Astrocyte of the cerebellum (primary cell): ENCODE measurements around the gene RPP25L.
A peak's percentile ranks its signal among the peaks of the same experiment; 100 is the strongest.

ENCODE experiments used
- DNase-seq: peaks from one replicate; pipeline ENCODE4 v3.0.0-alpha.2; 2011; ENCODE audit warnings: low read depth
- H3K4me3 ChIP-seq: 2 replicates; pipeline ENCODE4 v1.5.1; 2011; ENCODE audit warnings: mild to moderate bottlenecking, low read depth, low read length, moderate library complexity
- in situ Hi-C: cut with HindIII; loops from 2 replicates; pipeline ENCODE4 v1.10.0; 2017; ENCODE audit warnings: low sequenced_read_pairs
- TF ChIP-seq, protein P1 (sequence below): IDR thresholded peaks from 2 replicates; pipeline ENCODE4 v1.5.1; 2012; ENCODE audit warnings: low read length, low read depth, moderate library complexity, mild to moderate bottlenecking; ENCODE audit errors: missing control alignments

The RPP25L gene

DNA sequence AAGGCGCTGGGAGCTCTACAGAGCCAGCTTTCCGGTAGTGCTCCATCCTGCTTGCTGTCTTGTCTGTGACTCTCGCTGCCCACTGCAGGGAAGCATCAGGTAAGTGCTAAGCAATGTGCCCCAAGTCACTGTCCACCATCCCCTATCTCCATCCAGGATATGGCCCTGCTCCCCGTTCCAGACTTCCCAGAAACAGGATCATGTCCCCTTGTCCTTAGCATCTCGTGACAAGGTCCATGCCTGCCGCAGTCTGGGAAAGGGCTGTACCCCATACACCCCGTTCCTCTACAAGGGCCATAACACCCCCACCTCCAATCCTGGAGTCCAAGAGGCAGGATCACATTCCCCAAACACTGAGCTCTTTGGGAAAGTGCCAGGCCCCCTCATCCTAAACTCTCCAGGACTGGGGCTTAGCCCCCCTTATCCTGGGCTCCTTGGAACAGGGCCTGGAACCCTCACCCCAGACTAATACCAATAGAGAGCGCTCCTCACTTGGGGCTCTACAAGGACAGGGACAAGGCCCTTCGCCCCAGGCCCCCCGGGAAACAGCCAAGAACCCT is 566 bp downstream of the RPP25L start:
- H3K4me3 ChIP-seq: peak overlapping the region; percentile 79
- no peak for DNase-seq
- TF ChIP-seq, protein P1, sequence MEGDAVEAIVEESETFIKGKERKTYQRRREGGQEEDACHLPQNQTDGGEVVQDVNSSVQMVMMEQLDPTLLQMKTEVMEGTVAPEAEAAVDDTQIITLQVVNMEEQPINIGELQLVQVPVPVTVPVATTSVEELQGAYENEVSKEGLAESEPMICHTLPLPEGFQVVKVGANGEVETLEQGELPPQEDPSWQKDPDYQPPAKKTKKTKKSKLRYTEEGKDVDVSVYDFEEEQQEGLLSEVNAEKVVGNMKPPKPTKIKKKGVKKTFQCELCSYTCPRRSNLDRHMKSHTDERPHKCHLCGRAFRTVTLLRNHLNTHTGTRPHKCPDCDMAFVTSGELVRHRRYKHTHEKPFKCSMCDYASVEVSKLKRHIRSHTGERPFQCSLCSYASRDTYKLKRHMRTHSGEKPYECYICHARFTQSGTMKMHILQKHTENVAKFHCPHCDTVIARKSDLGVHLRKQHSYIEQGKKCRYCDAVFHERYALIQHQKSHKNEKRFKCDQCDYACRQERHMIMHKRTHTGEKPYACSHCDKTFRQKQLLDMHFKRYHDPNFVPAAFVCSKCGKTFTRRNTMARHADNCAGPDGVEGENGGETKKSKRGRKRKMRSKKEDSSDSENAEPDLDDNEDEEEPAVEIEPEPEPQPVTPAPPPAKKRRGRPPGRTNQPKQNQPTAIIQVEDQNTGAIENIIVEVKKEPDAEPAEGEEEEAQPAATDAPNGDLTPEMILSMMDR: no peak
- in situ Hi-C loops: loop anchor here (10.0 kb wide), 2 partner anchors 107 to 347 kb away; no protein-coding TSS in a partner anchor

GRCh38 chr9:34610434-34611206 is 1.3 kb downstream of the RPP25L start:
- TF ChIP-seq, protein P1: no peak
- in situ Hi-C loops: loop anchor here (10.0 kb wide), 2 partner anchors 106 to 346 kb away; no protein-coding TSS in a partner anchor
- no peak for DNase-seq
- H3K4me3 ChIP-seq: peak overlapping the region; percentile 79

DNA sequence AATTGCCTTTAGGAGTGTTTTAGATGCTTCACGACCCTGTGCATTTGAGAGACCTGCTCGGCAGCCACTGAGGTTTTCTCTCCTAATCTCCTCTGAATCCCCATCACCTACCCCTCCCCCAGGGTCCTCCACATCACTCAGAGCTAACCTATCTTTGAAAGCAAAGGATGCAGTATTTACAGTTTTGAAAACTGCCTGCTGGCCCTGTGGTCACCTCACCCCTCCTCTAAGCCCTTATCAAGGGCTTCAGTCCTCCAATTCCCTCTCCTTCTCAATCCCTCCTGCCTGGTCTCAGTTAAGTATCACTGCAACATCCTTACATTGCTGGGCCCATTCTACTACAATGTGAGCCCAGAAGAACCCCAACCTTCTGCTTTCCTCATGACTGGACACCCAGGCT is 4.6 kb downstream of the RPP25L start:
- DNase-seq: no peak
- in situ Hi-C loops: no loop called here
- H3K4me3 ChIP-seq: no peak overlapping the region
- TF ChIP-seq, protein P1: no peak

DNA sequence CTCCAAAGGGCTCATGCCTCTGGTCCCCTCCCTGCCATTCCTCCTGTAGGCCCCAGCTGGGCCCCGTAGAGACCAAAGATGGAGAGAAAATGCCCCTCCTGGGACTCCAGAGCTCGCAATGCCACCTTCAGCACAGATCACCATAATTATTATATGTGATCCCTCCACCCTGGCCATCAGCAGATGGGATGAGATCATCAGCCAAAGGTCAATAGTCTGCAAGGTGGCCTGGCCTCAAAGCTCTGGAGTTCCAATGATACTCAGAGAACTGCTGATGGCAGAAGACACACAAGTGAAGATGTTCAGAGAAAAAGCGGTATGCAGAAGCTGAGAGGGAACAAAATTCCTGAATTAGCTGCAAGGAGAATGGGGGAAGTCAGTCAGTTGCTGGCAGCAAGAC is 5.0 kb downstream of the RPP25L start:
- TF ChIP-seq, protein P1: no peak
- in situ Hi-C loops: no loop called here
- no peak for DNase-seq
- H3K4me3 ChIP-seq: no peak overlapping the region

GRCh38 chr9:34606190-34606589 is 5.7 kb downstream of the RPP25L start:
- in situ Hi-C loops: no loop called here
- no peak overlapping the region for H3K4me3 ChIP-seq

DNA sequence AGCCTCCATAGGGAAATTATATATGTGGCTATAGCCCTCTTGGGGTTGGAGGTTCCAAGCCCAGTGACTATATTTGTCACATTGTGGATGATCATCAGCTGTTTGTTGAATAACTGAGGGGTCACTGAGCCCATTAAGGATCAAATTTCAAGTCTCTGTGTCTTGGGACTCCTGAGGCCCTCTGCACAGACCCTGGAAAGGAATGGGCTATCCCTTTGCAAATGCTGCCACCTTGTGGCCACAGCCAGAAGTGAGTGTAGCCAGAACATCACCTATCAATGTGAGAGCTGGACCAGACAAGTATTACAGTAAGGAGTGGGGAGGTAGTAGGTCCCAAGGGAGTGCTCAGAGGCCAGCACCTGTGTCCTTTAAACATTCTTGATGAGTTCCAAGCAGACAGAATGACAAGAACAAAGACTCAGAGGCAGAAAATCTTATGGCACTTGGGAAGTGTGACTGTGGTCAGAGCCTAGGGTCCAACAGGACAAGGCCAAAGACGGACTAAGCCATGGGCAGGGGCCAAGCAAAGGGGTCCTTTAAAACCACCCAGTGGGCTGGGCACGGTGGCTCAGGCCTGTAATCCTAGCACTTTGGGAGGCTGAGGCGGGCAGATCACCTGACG is 8.2 kb downstream of the RPP25L start:
- H3K4me3 ChIP-seq: no peak overlapping the region
- DNase-seq: peak; percentile 54
- in situ Hi-C loops: no loop called here
- TF ChIP-seq, protein P1: peak; percentile 90

More at GRCh38 chr9:34606190-34606589, 5.7 kb downstream of the RPP25L start:
- no peak for DNase-seq
- TF ChIP-seq, protein P1: no peak
